Subcutaneous adipose tissue (tissue), 4 donors: ENCODE results near the gene PIGT. TPM values are rescaled to one million over a fixed set of nuclear protein-coding genes. Genes with fewer than 3 reads are reported as not detected.

Source experiments
- CTCF ChIP-seq: fragments of 450-650 bp; IDR thresholded peaks from one replicate; pipeline ENCODE4 v1.5.1; 2016; ENCODE audit warnings: low read depth, mild to moderate bottlenecking, control low read depth, antibody characterized with exemption, moderate library complexity
- total RNA-seq, 4 donors: library from RNA; depleted of rRNA; stranded (reverse); fragments of >200 nt; gene quantifications; one replicate each; pipeline ENCODE4 v1.1.0, GENCODE V29; 2016

PIGT gene
- total RNA-seq, 4 donors from 2014 or later, result 49.5 to 94.0 (median 79.9) TPM

GRCh38 chr20:45456632-45457031 is 40.7 kb downstream of the PIGT start:
- no peak for TF ChIP-seq CTCF

GRCh38 chr20:45459606-45460005 is 43.7 kb downstream of the PIGT start:
- no peak for TF ChIP-seq CTCF

- no peak for TF ChIP-seq CTCF
Measured at GRCh38 chr20:45461225-45461624, 45.3 kb downstream of the PIGT start.

- TF ChIP-seq CTCF, result no peak
Measured at GRCh38 chr20:45462711-45463509, 47.0 kb downstream of the PIGT start.

- no peak for TF ChIP-seq CTCF
Measured at GRCh38 chr20:45463709-45464108, 47.8 kb downstream of the PIGT start.

GRCh38 chr20:45465491-45466266 is 49.7 kb downstream of the PIGT start:
- TF ChIP-seq CTCF, result no peak

- no peak for TF ChIP-seq CTCF
Measured at GRCh38 chr20:45467172-45467571, 51.2 kb downstream of the PIGT start.
